Measurements from ENCODE around the gene IMPDH1. TPM values are rescaled to one million over a fixed set of nuclear protein-coding genes. Genes with fewer than 3 reads are reported as not detected.

IMPDH1 gene
- total and polyA plus RNA-seq, 4 experiments from 2014 or later, result 43.0 to 55.9 (median 48.7) TPM

DNA sequence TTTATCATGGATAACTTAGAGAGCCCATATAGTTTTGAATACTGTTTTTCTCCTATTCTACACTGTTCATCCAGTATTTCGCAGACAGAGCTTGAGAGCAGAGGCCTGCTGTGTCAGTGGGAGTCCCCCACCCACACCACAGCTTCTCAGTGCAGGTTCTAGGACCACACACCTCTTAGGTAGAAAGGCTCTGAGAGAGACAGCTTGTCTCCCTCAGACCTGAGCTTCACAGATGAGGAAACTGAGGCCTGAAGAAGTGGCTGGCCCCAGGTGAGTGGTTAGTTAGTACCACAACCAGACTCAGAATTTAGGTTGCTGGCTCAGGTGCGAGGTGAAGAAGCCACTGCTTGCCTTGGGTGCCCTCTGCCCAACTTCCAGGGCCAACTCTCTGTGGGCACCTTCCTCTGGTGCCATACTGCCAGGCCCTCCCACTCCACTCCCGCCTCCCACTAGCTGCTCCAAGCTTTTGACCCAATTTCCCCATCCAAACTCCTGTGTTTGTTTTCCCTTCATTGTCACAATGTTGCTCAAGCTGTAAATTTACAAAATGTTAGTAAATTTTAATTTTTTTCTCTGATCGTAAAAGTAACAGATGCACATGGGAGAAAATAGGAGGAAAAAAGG is 38.3 kb upstream of the IMPDH1 start:
- Histone ChIP-seq H3K27ac (ENCODE audit: low read depth, low read length) (no peak overlapping the region), H3K9me3 (ENCODE audit: control insufficient read depth in 1 of 2, low read length in 2 of 2) (no peaks in the 10 kb centered on the region), H3K4me3 (ENCODE audit: low read length in 2 of 2) (no peak overlapping the region), H3K27me3 (ENCODE audit: insufficient read depth, low read length) (no peaks in the 10 kb centered on the region), H3K4me1 (ENCODE audit: insufficient read depth, low read length) (no peaks in the 10 kb centered on the region), H3K36me3 (ENCODE audit: insufficient read depth, low read length) (no peaks in the 10 kb centered on the region)
- ChIA-PET CTCF (ENCODE audit: partially characterized antibody) (interaction anchor here (0.6 to 4.0 kb wide), 4 partner anchors 10 to 1563 kb away, joined by 3 to 30 read pairs (median 8); no protein-coding TSS in a partner anchor), POLR2A (ENCODE audit: partially characterized antibody) (interaction anchor here (1.0 kb wide), 1 partner anchor 8 kb away, joined by 3 read pairs; no protein-coding TSS in a partner anchor)
- Mint-ChIP-seq H3K9me3 (no peaks in the 10 kb centered on the region), H3K36me3 (no peaks in the 10 kb centered on the region), H3K27me3 (no peaks in the 10 kb centered on the region), H3K4me3 (no peak overlapping the region), H3K4me1 (peaks cover 0 to 3% (median 0%) of the 10 kb centered on the region in 4 donors), H3K27ac (no peak overlapping the region)
- intact Hi-C loops (cut with micrococcal nuclease), result no loop called here
- no peak for DNase-seq

DNA sequence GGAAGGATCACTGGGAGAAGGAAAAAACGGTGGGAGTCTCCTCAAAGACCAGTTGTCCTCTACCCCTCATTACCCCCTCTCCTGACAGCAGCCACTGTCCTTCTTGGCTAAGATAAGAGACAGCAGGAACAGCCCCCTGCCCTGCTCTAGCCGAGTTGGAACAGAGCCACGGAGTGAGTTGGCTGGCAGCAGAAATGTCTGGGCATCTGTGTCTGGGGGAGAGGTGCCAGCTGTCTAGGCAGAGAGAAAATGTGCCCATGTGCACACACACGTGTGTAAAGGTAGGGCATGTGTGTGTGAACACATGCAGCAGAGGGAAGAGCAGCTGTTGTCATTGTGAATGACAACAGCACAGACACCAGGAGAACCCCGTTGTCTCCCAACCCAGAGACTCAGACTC is 36.5 kb upstream of the IMPDH1 start:
- POLR2A ChIA-PET (ENCODE audit: partially characterized antibody), result no interaction called here

DNA sequence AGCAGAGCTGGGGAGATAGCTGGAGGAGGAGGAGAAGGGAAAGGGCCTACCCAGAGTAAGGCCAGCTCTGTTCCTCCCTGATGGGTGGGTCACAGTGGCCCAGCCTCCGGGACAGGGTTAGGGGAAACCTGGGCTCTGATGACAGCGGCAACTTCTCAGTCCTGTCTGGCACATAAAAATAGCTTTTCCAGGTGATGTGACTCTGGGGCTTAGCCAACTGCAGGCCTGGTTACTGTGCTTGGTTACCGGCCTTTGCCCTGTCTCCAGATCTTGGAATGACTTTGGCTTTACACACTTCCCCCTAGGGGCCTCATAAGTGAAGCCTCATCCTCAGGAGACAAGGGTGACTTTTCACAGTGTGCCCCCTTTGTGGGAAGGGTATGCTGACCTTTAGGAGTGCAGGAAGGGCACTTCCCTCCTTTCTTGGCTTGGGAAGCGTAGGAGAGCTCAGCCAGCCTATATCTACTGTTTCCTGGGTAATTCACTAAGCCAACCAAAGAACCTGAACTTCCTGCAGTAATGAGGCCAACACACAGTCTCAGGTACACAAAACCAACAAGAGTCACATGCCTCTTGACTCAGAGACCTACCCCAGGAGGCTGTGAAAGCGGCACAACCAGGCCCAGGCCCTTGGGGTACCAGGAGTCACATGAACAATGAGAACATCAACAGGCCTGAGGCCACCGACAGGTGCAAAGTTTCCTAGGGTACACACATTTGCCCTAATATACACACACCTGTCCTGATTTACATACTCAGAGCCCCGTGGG is 34.2 kb upstream of the IMPDH1 start:
- Mint-ChIP-seq H3K4me1 (peaks cover 0 to 3% (median 0%) of the 10 kb centered on the region in 4 donors), H3K36me3 (no peaks in the 10 kb centered on the region), H3K9me3 (no peaks in the 10 kb centered on the region), H3K4me3 (no peak overlapping the region), H3K27ac (no peak overlapping the region), H3K27me3 (no peaks in the 10 kb centered on the region)
- no peaks in the 10 kb centered on the region for H3K9me3 ChIP-seq (ENCODE audit: control insufficient read depth in 1 of 2, low read length in 2 of 2)
- peak in 1 of 5 donors; percentile 35 for DNase-seq
- H3K4me3 ChIP-seq (ENCODE audit: low read length in 2 of 2), result no peak overlapping the region
- H3K4me1 ChIP-seq (ENCODE audit: insufficient read depth, low read length), result no peaks in the 10 kb centered on the region
- POLR2A ChIA-PET (ENCODE audit: partially characterized antibody), result interaction anchor here (1.2 kb wide), 1 partner anchor 34 kb away, joined by 3 read pairs; the partner anchor contains the start of gene IMPDH1
- CTCF ChIA-PET (ENCODE audit: partially characterized antibody), result interaction anchor here (1.3 to 2.4 kb wide), 4 partner anchors 12 to 47 kb away, joined by 3 to 23 read pairs (median 10); no protein-coding TSS in a partner anchor
- no peaks in the 10 kb centered on the region for H3K27me3 ChIP-seq (ENCODE audit: insufficient read depth, low read length)
- no peaks in the 10 kb centered on the region for H3K36me3 ChIP-seq (ENCODE audit: insufficient read depth, low read length)
- H3K27ac ChIP-seq (ENCODE audit: low read depth, low read length), result no peak overlapping the region
- intact Hi-C loops (cut with micrococcal nuclease), result no loop called here

More for the DNA sequence above, 36.5 kb upstream of the IMPDH1 start:
- H3K27ac Mint-ChIP-seq, result no peak overlapping the region
- Histone ChIP-seq H3K4me1 (ENCODE audit: insufficient read depth, low read length) (no peaks in the 10 kb centered on the region), H3K27me3 (ENCODE audit: insufficient read depth, low read length) (no peaks in the 10 kb centered on the region), H3K4me3 (ENCODE audit: low read length in 2 of 2) (no peak overlapping the region), H3K36me3 (ENCODE audit: insufficient read depth, low read length) (no peaks in the 10 kb centered on the region), H3K27ac (ENCODE audit: low read depth, low read length) (no peak overlapping the region), H3K9me3 (ENCODE audit: control insufficient read depth in 1 of 2, low read length in 2 of 2) (no peaks in the 10 kb centered on the region)
- H3K27me3 Mint-ChIP-seq, result no peaks in the 10 kb centered on the region
- CTCF ChIA-PET (ENCODE audit: partially characterized antibody), result interaction anchor here (0.9 kb wide), 1 partner anchor 49 kb away, joined by 3 read pairs; no protein-coding TSS in a partner anchor
- H3K36me3 Mint-ChIP-seq, result no peaks in the 10 kb centered on the region
- H3K4me1 Mint-ChIP-seq, result peaks cover 0 to 3% (median 0%) of the 10 kb centered on the region in 4 donors
- intact Hi-C loops (cut with micrococcal nuclease), result no loop called here
- H3K4me3 Mint-ChIP-seq, result no peak overlapping the region
- H3K9me3 Mint-ChIP-seq, result no peaks in the 10 kb centered on the region
- no peak for DNase-seq

DNA sequence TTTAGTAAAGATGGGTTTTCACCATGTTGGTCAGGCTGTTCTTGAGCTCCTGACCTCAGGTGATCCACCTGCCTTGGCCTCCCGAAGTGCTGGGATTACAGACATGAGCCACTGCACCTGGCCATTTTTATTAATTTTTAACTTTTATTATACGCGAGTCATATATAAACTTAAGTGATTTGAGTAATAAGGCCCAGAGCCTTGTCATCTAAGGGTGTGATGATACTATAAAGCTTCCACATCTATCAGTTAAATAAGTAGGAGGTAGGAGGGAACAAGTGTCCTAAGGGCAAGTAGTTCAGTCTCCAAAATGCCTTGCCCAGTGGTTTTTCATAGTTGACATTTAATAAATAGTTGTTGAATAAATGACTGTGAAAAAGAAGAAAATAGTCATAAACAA is 32.6 kb upstream of the IMPDH1 start:
- no peaks in the 10 kb centered on the region for H3K27me3 ChIP-seq (ENCODE audit: insufficient read depth, low read length)
- DNase-seq, result no peak
- Mint-ChIP-seq H3K4me3 (no peak overlapping the region), H3K9me3 (no peaks in the 10 kb centered on the region), H3K27ac (no peak overlapping the region), H3K36me3 (no peaks in the 10 kb centered on the region), H3K27me3 (no peaks in the 10 kb centered on the region), H3K4me1 (peaks cover 0 to 3% (median 0%) of the 10 kb centered on the region in 4 donors)
- ChIA-PET POLR2A (ENCODE audit: partially characterized antibody) (no interaction called here), CTCF (ENCODE audit: partially characterized antibody) (interaction anchor here (1.1 kb wide), 1 partner anchor 16 kb away, joined by 3 read pairs; no protein-coding TSS in a partner anchor)
- no peaks in the 10 kb centered on the region for H3K4me1 ChIP-seq (ENCODE audit: insufficient read depth, low read length)
- H3K9me3 ChIP-seq (ENCODE audit: control insufficient read depth in 1 of 2, low read length in 2 of 2), result no peaks in the 10 kb centered on the region
- intact Hi-C loops (cut with micrococcal nuclease), result no loop called here
- no peaks in the 10 kb centered on the region for H3K36me3 ChIP-seq (ENCODE audit: insufficient read depth, low read length)
- H3K4me3 ChIP-seq (ENCODE audit: low read length in 2 of 2), result no peak overlapping the region
- no peak overlapping the region for H3K27ac ChIP-seq (ENCODE audit: low read depth, low read length)

DNA sequence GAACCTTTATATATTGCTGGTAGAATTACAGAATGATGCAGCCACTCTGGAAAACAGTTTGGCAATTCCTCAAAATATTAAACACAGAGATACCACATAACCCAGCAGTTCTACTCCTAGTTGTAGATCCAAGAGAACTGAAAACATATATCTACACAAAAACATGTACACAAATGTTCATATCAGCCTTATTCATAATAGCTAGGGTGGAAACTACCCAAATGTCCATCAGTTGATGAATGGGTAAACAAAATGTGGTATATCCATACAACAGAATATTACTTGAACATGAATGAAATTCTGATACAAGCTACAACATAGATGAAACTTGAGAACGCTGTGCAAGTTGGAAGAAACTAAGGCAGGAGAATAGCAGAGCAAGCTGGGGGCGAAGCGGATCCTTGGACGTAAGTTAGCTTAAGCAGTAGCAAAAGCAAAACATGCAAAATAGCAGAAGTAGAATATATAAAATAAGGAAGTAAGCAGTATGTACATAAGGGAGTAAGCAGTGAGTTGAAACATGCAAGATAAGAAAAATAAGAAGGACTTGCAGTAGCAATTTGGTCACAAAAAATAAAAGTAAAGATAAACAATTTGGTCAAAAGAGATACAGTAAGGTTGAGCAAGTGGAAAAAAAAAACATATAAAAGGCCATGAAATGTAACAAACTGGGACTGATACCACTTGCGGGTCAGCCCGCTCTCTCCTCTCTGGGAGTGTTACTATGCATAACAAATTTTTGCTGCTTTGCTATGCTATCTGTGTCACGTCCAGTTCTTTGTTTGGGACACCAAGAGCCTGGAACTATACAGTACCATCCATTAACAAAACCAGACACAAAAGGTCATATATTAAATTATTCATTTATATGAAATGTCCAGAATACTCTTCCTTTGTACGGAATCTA is 27.9 kb upstream of the IMPDH1 start:
- CTCF ChIA-PET (ENCODE audit: partially characterized antibody), result interaction anchor here (1.7 kb wide), 1 partner anchor 22 kb away, joined by 6 read pairs; no protein-coding TSS in a partner anchor
- DNase-seq, result no peak
- POLR2A ChIA-PET (ENCODE audit: partially characterized antibody), result no interaction called here
- Histone ChIP-seq H3K27ac (ENCODE audit: low read depth, low read length) (no peak overlapping the region), H3K36me3 (ENCODE audit: insufficient read depth, low read length) (no peaks in the 10 kb centered on the region), H3K27me3 (ENCODE audit: insufficient read depth, low read length) (no peaks in the 10 kb centered on the region), H3K4me1 (ENCODE audit: insufficient read depth, low read length) (no peaks in the 10 kb centered on the region), H3K9me3 (ENCODE audit: control insufficient read depth in 1 of 2, low read length in 2 of 2) (no peaks in the 10 kb centered on the region), H3K4me3 (ENCODE audit: low read length in 2 of 2) (no peak overlapping the region)
- Mint-ChIP-seq H3K9me3 (no peaks in the 10 kb centered on the region), H3K4me3 (peak overlapping the region in 1 of 8 donors; percentile 14), H3K27me3 (peaks cover 3 to 4% of the 10 kb centered on the region in 2 donors), H3K4me1 (no peaks in the 10 kb centered on the region), H3K27ac (no peak overlapping the region), H3K36me3 (no peaks in the 10 kb centered on the region)
- intact Hi-C loops (cut with micrococcal nuclease), result no loop called here

DNA sequence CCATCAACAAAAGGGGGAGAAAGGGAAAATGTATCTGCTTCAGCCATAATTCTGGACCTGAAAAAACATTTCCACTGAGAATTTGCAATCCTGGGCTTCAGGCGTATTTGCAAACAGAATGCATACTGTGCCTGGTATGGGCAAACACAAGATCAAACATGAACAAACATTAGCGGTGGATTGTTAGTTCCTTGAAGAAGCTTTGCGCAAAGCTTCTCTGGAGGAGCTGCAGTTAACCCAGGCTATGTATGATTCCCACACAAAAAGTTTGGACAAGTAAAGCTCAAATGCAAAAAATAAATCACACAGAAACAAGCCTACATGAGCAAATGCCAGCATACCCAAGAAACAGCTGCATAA is 25.5 kb upstream of the IMPDH1 start:
- intact Hi-C loops (cut with micrococcal nuclease), result no loop called here
- DNase-seq, result no peak
- Mint-ChIP-seq H3K27ac (no peak overlapping the region), H3K27me3 (peaks cover 3 to 4% of the 10 kb centered on the region in 2 donors), H3K36me3 (no peaks in the 10 kb centered on the region), H3K9me3 (no peaks in the 10 kb centered on the region), H3K4me1 (no peaks in the 10 kb centered on the region), H3K4me3 (no peak overlapping the region)
- POLR2A ChIA-PET (ENCODE audit: partially characterized antibody), result no interaction called here
- CTCF ChIA-PET (ENCODE audit: partially characterized antibody), result interaction anchor here (1.1 to 3.9 kb wide), 3 partner anchors 9 to 39 kb away, joined by 3 to 36 read pairs (median 20); no protein-coding TSS in a partner anchor
- Histone ChIP-seq H3K4me1 (ENCODE audit: insufficient read depth, low read length) (no peaks in the 10 kb centered on the region), H3K4me3 (ENCODE audit: low read length in 2 of 2) (no peak overlapping the region), H3K27ac (ENCODE audit: low read depth, low read length) (no peak overlapping the region), H3K36me3 (ENCODE audit: insufficient read depth, low read length) (no peaks in the 10 kb centered on the region), H3K27me3 (ENCODE audit: insufficient read depth, low read length) (no peaks in the 10 kb centered on the region), H3K9me3 (ENCODE audit: control insufficient read depth in 1 of 2, low read length in 2 of 2) (no peaks in the 10 kb centered on the region)
